Left lung (tissue), 10 donors: Measurements from ENCODE around the gene NFX1. TPM values are rescaled to one million over a fixed set of nuclear protein-coding genes. Genes with fewer than 3 reads are reported as not detected.
"Not testable (repeated sequence)": the region's sequence is repeated elsewhere in the genome, so short reads cannot be mapped to it uniquely, and the experiment has no call there.

Experiments used
- ATAC-seq: fragments of 200-7000 bp; cut with Tn5 transposase; one replicate; pipeline ENCODE4 v1.9.1; 2020; ENCODE audit warnings: moderate library complexity
- DNase-seq, 4 donors: peaks; one replicate each; pipeline ENCODE4 v3.0.0-alpha.2; 2013 to 2020
- H3K27ac ChIP-seq, 2 donors: fragments of 200-600 bp; sonication (generic) in 1 of 2; one replicate each; pipeline versions ENCODE4 v1.5.0 to v1.8.0; 2020 to 2021
- H3K27me3 ChIP-seq, 2 donors: fragments of 200-600 bp; sonication (generic) in 1 of 2; one replicate each; pipeline versions ENCODE4 v1.5.0 to v1.8.0; 2020 to 2021
- H3K36me3 ChIP-seq, 2 donors: fragments of 200-600 bp; sonication (generic) in 1 of 2; one replicate each; pipeline versions ENCODE4 v1.5.0 to v1.8.0; 2020 to 2021
- H3K4me1 ChIP-seq, 2 donors: fragments of 200-600 bp; one replicate each; pipeline ENCODE4 v1.8.0; 2021
- H3K4me3 ChIP-seq, 2 donors: fragments of 200-600 bp; sonication (generic) in 1 of 2; one replicate each; pipeline versions ENCODE4 v1.5.0 to v1.8.0; 2020 to 2021; ENCODE audit warnings: mild to moderate bottlenecking in 1 of 2
- H3K9me3 ChIP-seq, 2 donors: fragments of 200-600 bp; sonication (generic) in 1 of 2; one replicate each; pipeline versions ENCODE4 v1.5.0 to v1.8.0; 2020 to 2021
- CTCF ChIP-seq, 2 donors: fragments of 200-600 bp; sonication (generic) in 1 of 2; IDR thresholded peaks; one replicate each; pipeline versions ENCODE4 v1.5.0 to v1.8.0; 2021; ENCODE audit warnings: antibody characterized with exemption in 2 of 2
- intact Hi-C, 2 donors: fragments of 100-400 bp; cut with DNase I; formaldehyde crosslinking; loops; one replicate each; pipeline versions ENCODE4 v1.11.2 to v1.14.2; 2022
- polyA plus RNA-seq, 6 donors: library from polyadenylated mRNA; unstranded; fragments of 120-200 nt; gene quantifications; one replicate each; pipeline ENCODE4 v1.2.1, GENCODE V29; 2013; ENCODE audit not compliant: insufficient read length in 6 of 6
- total RNA-seq, 2 donors: library from RNA; stranded (reverse); fragmentation: NEBNext Ultra II Directional; extraction: Animal tissue kit (Norgen Biotek cat#: 25700); gene quantifications; one replicate each; pipeline ENCODE4 v1.2.1, GENCODE V29; 2021
- donor health status: DM: no; HTN: yes; CAD: no.
- donor health status: DM: no; HTN: no; CAD: no.

Gene NFX1
- total and polyA plus RNA-seq, 8 donors = 32.0 to 43.2 (median 38.4) TPM

GRCh38 chr9:33381231-33381791 is 91.0 kb downstream of the NFX1 start:
- no peaks in the 10 kb centered on the region for H3K27me3 ChIP-seq
- intact Hi-C loops = no loop called here
- no peak for TF ChIP-seq CTCF (IDR thresholded peaks at IDR 0.05)
- H3K27ac ChIP-seq = no peak overlapping the region
- DNase-seq = no peak
- no peak for ATAC-seq
- H3K4me1 ChIP-seq = peaks cover 0 to under 1% of the 10 kb centered on the region in 2 donors
- H3K36me3 ChIP-seq = no peaks in the 10 kb centered on the region
- no peak overlapping the region for H3K4me3 ChIP-seq
- H3K9me3 ChIP-seq = no peaks in the 10 kb centered on the region

GRCh38 chr9:33382397-33382796 is 92.1 kb downstream of the NFX1 start:
- H3K27me3 ChIP-seq, H3K27ac ChIP-seq, H3K4me1 ChIP-seq, ATAC-seq, H3K36me3 ChIP-seq, H3K9me3 ChIP-seq, intact Hi-C loops, H3K4me3 ChIP-seq: not testable (repeated sequence)
- DNase-seq = peak in 1 of 4 donors; percentile 32

- ATAC-seq, intact Hi-C loops, H3K36me3 ChIP-seq, H3K9me3 ChIP-seq, H3K4me3 ChIP-seq, H3K4me1 ChIP-seq, H3K27ac ChIP-seq, H3K27me3 ChIP-seq: not testable (repeated sequence)
- DNase-seq = peak in 2 of 4 donors; percentile 9 to 54
Observed at GRCh38 chr9:33383396-33383795, 93.1 kb downstream of the NFX1 start.

GRCh38 chr9:33385536-33385935 is 95.2 kb downstream of the NFX1 start:
- H3K9me3 ChIP-seq, H3K36me3 ChIP-seq, H3K27ac ChIP-seq, ATAC-seq, intact Hi-C loops, H3K27me3 ChIP-seq, H3K4me1 ChIP-seq, H3K4me3 ChIP-seq: not testable (repeated sequence)
- peak in 1 of 4 donors; percentile 24 for DNase-seq

GRCh38 chr9:33385979-33386640 is 95.8 kb downstream of the NFX1 start:
- intact Hi-C loops, ATAC-seq, H3K4me1 ChIP-seq: not testable (repeated sequence)

GRCh38 chr9:33386641-33386996 is 96.3 kb downstream of the NFX1 start:
- H3K4me3 ChIP-seq, H3K4me1 ChIP-seq, H3K36me3 ChIP-seq, H3K9me3 ChIP-seq, H3K27me3 ChIP-seq, ATAC-seq, H3K27ac ChIP-seq, intact Hi-C loops: not testable (repeated sequence)
- DNase-seq = peak in 1 of 4 donors; percentile 44

More at GRCh38 chr9:33385979-33386640, 95.8 kb downstream of the NFX1 start:
- not testable (repeated sequence) for H3K9me3 ChIP-seq, H3K27me3 ChIP-seq, H3K36me3 ChIP-seq, H3K4me3 ChIP-seq, H3K27ac ChIP-seq
- peak in 1 of 4 donors; percentile 47 for DNase-seq

GRCh38 chr9:33386998-33387397 is 96.7 kb downstream of the NFX1 start:
- intact Hi-C loops, H3K27ac ChIP-seq: not testable (repeated sequence)

GRCh38 chr9:33388110-33388994 is 98.0 kb downstream of the NFX1 start:
- Histone ChIP-seq H3K9me3 (no peaks in the 10 kb centered on the region), H3K27ac (no peak overlapping the region), H3K4me1 (peaks cover 7 to 12% of the 10 kb centered on the region in 2 donors), H3K27me3 (no peaks in the 10 kb centered on the region), H3K4me3 (no peak overlapping the region), H3K36me3 (no peaks in the 10 kb centered on the region)
- no peak for TF ChIP-seq CTCF (IDR thresholded peaks at IDR 0.05)
- intact Hi-C loops = no loop called here
- DNase-seq (peak in 1 of 4 donors; percentile 68), ATAC-seq (no peak)

More at GRCh38 chr9:33386998-33387397, 96.7 kb downstream of the NFX1 start:
- not testable (repeated sequence) for H3K9me3 ChIP-seq, H3K4me3 ChIP-seq, H3K36me3 ChIP-seq, H3K27me3 ChIP-seq, ATAC-seq
- peaks cover 7 to 12% of the 10 kb centered on the region in 2 donors for H3K4me1 ChIP-seq
- DNase-seq = peak in 1 of 4 donors; percentile 28

GRCh38 chr9:33391111-33391771 is 100.9 kb downstream of the NFX1 start:
- intact Hi-C loops, H3K9me3 ChIP-seq, H3K36me3 ChIP-seq, H3K4me3 ChIP-seq, H3K27me3 ChIP-seq: not testable (repeated sequence)
- DNase-seq (peak; percentile 65 to 87 (median 82)), ATAC-seq (peak; percentile 27)
- Histone ChIP-seq H3K27ac (peak overlapping the region; percentile 81 to 83), H3K4me1 (peaks cover 7 to 12% of the 10 kb centered on the region in 2 donors)

- H3K27ac ChIP-seq, H3K27me3 ChIP-seq, H3K9me3 ChIP-seq, DNase-seq, intact Hi-C loops, H3K4me3 ChIP-seq, H3K36me3 ChIP-seq: not testable (repeated sequence)
- peaks cover 7 to 12% of the 10 kb centered on the region in 2 donors for H3K4me1 ChIP-seq
- peak; percentile 22 for ATAC-seq
Observed at GRCh38 chr9:33392591-33393021, 102.3 kb downstream of the NFX1 start.
